CD4-positive, alpha-beta T cell treated with Interleukin-21 for 1 hour (primary cell): Measurements from ENCODE around the gene FGFRL1.

Experiments
- DNase-seq: peaks from one replicate; pipeline ENCODE4 v3.0.0-alpha.2; 2020

Gene FGFRL1

DNA sequence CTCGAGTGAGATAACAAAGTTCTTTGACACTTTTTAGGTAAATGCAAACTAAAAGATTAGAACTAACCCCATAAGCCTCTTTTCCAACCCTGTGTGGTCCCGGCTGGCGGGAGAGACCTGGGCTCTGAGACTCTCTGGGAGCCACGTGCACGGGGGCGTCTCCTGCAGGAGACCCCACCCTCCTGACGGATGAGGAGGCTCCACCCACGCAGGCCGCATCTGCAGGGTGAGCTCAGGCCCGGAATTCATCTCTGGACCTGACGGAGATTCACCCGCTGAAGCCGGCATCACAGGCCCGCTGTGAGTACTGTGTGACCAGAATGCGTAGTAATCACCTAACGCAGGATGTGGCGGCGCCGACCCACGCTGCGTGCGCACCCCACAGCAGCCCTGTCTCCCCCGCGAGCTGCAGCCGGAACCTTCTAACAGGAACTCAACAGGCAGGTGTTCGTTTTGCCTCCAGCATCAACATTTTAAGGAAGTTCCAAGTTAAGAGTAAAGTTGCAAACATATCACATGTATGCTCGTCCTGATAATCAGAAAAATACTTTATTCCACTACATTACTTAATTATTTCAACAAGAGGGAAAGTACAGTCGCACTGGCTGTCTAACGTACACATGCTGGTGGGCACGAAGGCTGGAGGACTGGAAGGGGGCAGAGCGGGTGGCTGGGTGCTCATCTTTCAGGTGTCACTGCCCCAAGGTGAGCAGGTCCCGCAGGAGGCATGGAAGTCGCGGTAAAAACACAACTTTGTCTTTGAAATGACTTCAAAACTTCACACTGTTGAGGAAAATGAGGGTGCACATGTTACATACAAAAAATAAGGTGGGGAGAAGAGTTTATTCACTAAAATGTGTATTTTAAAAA is 44.5 kb downstream of the FGFRL1 start:
- DNase-seq = peak; percentile 88

DNA sequence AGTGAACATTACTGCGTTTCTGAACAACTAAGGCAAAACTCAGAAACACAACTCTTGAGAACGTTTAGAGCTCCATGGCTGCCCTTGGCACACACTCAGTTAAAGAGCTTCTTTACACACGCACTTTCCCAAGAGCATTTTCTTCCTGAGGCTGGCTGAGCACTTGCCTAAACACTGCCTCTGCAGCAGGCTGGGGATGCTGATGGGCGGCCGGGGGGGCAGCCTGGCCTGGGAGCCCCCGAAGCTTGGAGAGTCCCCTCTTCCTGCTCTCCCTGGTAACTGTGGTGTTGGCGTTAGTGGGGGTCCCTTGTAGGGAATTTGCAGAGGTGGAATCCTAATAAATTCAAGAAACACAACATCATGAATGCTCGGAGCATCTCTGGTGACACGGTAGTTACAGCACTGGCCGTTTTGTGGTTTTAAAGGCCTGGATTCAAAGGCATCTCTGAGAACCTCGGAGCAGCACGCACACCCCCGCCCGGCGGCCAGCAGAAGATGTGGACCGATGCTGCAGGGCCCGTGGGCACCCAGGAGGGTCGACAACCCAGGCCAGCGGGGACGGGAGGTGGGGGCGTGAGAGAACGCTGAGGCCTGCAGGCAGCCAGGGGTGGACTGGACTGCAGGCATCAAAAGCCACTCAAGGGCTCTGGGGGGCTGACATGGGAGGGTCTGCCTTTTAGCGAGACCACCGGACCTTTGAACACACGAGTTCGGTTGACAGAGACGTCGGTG is 45.4 kb downstream of the FGFRL1 start:
- no peak for DNase-seq

- no peak for DNase-seq
These were observed 45.9 kb downstream of the FGFRL1 start for GRCh38 chr4:1057403-1057745.

DNA sequence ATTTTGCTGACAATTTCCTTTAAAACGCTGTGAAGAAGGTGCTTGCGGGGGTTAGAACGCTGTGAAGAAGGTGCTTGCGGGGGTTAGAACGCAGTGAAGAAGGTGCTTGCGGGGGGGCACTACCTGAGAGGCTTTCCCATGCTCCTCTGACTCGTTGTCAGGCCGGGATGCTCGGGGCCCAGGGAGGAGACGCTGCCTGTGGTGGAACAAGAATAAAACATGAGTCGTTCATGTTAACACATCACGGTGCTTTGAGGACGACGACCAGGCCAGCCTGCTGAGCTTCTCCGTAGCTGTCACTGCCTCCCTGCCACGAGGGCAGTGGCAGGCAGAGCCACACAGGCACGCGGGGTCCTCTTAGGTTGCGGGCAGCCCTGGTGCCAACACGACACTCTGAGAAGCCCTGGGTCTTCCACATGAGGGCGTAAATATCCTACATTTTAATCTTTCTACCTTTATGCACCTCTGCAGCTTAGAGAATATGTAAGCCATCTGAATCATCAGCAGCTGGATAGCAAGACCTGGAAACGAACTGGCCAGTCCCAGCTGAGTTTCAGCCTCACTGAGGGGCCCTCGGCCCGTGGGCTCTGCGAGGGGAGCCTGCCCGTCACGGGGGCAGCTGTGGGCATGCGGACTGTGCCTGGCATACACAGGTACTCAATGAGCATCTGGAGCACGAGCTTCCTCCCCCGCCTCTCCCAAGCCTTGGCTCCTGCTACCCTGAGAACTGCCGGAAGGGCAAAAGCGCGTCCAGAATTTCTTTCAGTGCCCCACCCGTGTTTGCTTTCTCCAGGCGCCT is 47.0 kb downstream of the FGFRL1 start:
- no peak for DNase-seq

- DNase-seq = no peak
These were observed 47.7 kb downstream of the FGFRL1 start for GRCh38 chr4:1058997-1059665.

GRCh38 chr4:1060121-1060520 is 48.7 kb downstream of the FGFRL1 start:
- DNase-seq = no peak

DNA sequence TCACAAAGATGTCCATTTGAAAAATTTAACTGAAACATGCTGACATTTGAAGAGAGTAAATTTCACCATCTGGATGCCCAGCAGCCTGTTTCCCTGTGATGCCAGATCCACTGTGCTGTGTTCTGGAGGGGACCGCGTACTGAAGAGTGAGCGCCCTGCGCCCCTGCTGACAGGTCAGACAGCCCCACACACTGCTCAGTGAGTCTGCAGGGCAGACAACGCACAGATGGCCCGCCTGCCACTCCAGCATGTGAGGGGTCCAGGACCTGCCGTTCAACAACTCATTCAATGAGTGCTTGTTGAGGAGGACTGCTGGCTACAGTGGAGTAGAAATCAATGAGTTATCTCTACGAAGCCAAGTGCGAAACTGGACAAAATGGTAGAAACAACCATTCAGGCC is 49.2 kb downstream of the FGFRL1 start:
- no peak for DNase-seq

DNA sequence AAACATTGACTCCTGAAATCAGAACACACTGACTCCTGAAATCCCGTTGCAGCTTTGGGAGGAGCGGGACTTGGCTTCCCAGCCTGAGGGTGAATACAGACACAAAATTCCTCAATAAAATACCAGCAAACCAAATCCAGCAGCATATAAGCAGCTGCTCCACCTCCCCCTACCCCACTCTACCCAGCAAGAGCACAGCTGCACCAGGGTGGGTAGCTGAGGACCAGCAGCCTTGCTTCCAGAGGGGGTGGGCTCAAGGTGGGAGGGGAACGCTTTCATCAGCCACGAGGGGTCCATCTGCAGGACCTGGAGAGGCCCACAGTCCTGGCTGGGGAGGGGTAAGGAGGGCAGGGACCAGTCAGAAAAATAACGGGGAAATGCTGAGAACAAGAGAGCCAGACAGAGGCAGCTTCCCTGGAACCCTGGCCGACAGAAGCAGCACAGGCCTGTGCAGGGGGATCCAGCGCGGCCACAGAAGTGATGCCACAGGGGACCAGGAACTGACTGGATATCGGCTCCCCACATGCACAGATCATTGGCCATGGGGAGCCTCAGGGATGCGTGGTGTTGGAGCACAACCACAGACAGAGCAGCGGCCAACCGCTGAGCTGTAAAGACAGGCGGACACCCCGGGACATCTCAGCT is 49.8 kb downstream of the FGFRL1 start:
- DNase-seq = no peak

DNA sequence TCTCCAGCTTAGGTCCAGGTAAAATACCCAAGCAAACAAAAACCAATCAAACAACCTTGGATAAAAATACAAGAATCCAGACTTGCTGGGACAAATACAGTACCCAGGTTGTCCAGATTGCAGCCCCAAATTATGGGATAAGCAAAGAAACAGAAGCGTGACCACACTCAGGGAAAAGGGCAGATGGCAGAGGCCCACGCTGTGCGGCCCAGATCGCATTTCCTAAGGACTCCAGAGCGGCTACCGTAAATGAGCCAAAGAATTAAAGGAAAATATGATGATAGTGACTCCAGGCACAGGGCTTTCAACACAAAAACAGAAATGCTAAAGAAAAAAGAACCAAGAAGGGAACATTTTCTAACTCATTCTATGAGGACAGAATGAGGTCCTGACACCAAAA is 50.3 kb downstream of the FGFRL1 start:
- DNase-seq = no peak

GRCh38 chr4:1062419-1062818 is 51.0 kb downstream of the FGFRL1 start:
- DNase-seq = no peak

GRCh38 chr4:1065732-1066131 is 54.3 kb downstream of the FGFRL1 start:
- DNase-seq = no peak

DNA sequence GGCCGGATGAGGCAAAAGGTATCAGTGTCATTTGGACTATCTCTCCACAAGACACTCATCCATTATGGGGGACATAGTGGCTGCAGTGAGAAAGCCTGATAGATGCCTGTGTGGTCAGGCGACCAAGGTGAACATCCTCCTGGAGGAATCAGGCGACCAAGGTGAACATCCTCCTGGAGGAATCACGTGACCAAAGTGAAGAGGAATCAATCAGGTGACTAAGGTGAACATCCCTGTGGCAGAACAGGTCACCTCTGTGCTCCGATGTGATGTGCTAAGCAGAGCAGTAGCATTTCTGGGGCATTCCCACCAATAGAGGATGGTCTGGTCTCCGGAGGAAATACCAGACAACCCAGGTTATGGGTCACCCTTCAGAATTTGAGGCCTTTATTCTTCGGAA is 58.0 kb downstream of the FGFRL1 start:
- DNase-seq = no peak

DNA sequence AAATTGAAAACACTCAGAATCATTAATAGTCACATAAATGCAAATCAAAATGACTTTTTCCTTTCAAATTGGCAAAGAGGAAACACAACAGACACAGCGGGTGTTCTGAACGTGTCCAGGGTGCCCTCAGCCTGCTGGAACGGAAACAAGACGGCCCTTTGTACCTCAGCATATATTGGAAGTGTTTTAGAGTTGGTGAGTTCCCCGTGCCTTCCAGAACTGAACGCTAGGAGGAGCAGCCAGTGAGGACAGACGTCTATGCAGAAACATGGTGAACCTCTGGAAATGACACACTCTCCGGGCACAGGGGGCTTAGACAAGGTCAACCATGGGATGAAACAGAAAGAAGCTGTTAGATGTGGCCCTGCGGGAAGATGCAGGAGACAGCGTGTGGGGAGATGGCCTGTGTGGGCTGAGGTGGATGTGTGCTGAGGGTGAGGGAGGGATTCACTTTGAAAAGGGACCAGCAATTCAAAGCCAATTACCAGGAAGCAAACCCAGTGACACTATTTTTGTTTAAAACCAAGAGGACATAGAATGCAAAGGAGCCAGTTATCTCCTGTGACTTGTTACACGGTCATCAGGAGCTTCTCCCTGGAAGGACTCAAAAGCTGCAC is 61.5 kb downstream of the FGFRL1 start:
- DNase-seq = peak; percentile 56

GRCh38 chr4:1074077-1074476 is 62.7 kb downstream of the FGFRL1 start:
- DNase-seq = no peak

- no peak for DNase-seq
These were observed 63.8 kb downstream of the FGFRL1 start for GRCh38 chr4:1075225-1075624.

GRCh38 chr4:1075809-1076699 is 64.6 kb downstream of the FGFRL1 start:
- DNase-seq = no peak
